IMR-90 (cell line): Measurements from ENCODE around the gene NOS1AP. TPM values are rescaled to one million over a fixed set of nuclear protein-coding genes. Genes with fewer than 3 reads are reported as not detected.
A peak's percentile ranks its signal among the peaks of the same experiment; 100 is the strongest.

Experiments
- ATAC-seq: fragments of 200-7000 bp; cut with Tn5 transposase; 2 replicates; pipeline ENCODE4 v1.9.1; 2020; ENCODE audit warnings: low read depth, mild to moderate bottlenecking, moderate library complexity
- BruUV-seq: library from RNA; stranded (reverse); fragments of 400-500 nt; replicated peaks from 2 replicates; lab custom pipeline; 2021; lab: Mats Ljungman, UMichigan
- CTCF ChIA-PET: fragments of 300-600 bp; formaldehyde crosslinking; extraction: SDS; loops from one replicate; lab custom pipeline; 2021; ENCODE audit warnings: antibody characterized with exemption; lab: Yijun Ruan, JAX
- POLR2A ChIA-PET: fragments of 300-600 bp; sonication (Branson Sonifier 250); formaldehyde crosslinking; loops from one replicate; lab custom pipeline; 2022; ENCODE audit warnings: antibody characterized with exemption; ENCODE audit not compliant: unreplicated experiment; lab: Charles Lee
- DNase-seq: peaks from one replicate; pipeline ENCODE4 v3.0.0; 2013
- H2AFZ ChIP-seq: replicated peaks from 2 replicates; pipeline ENCODE3; 2013; ENCODE audit warnings: low read length, mild to moderate bottlenecking; ENCODE audit not compliant: poor library complexity
- H2AK5ac ChIP-seq: 2 replicates; pipeline ENCODE4 v1.6.1; 2013; ENCODE audit warnings: low read depth, low read length, inconsistent platforms
- H2AK9ac ChIP-seq: replicated peaks from 2 replicates; pipeline ENCODE3; 2013; ENCODE audit warnings: mild to moderate bottlenecking, low read depth, low read length, moderate library complexity; ENCODE audit not compliant: poor library complexity
- H2BK120ac ChIP-seq: 2 replicates; pipeline ENCODE4 v1.6.1; 2013; ENCODE audit warnings: low read depth, low read length, inconsistent platforms
- H2BK15ac ChIP-seq: 3 replicates; pipeline ENCODE4 v1.6.1; 2013; ENCODE audit warnings: low read depth, low read length, inconsistent platforms
- H2BK20ac ChIP-seq: 2 replicates; pipeline ENCODE4 v1.6.1; 2013; ENCODE audit warnings: low read depth, mild to moderate bottlenecking, inconsistent platforms, low read length, moderate library complexity
- H2BK5ac ChIP-seq: 2 replicates; pipeline ENCODE4 v1.6.1; 2013; ENCODE audit warnings: mild to moderate bottlenecking, low read depth, low read length, inconsistent platforms; ENCODE audit not compliant: poor library complexity, severe bottlenecking
- H3K14ac ChIP-seq: replicated peaks from 2 replicates; pipeline ENCODE4 v1.6.1; 2013; ENCODE audit warnings: low read depth, low read length, inconsistent platforms
- H3K18ac ChIP-seq: 2 replicates; pipeline ENCODE4 v1.6.1; 2013; ENCODE audit warnings: low read depth, low read length, control low read depth
- H3K23ac ChIP-seq: 2 replicates; pipeline ENCODE4 v1.6.1; 2013; ENCODE audit warnings: low read depth, low read length, inconsistent platforms
- H3K27ac ChIP-seq: 2 replicates; pipeline ENCODE4 v1.5.1; 2013; ENCODE audit warnings: mild to moderate bottlenecking, control low read depth, low read length; ENCODE audit not compliant: insufficient read depth
- H3K27me3 ChIP-seq: 2 replicates; pipeline ENCODE4 v1.6.1; 2013; ENCODE audit warnings: low read length; ENCODE audit not compliant: control insufficient read depth, insufficient read depth
- H3K36me3 ChIP-seq: 2 replicates; pipeline ENCODE4 v1.6.1; 2013; ENCODE audit warnings: low read length, mixed read lengths; ENCODE audit not compliant: control insufficient read depth, insufficient read depth
- H3K4ac ChIP-seq: 2 replicates; pipeline ENCODE4 v1.6.1; 2013; ENCODE audit warnings: low read depth, low read length, inconsistent platforms
- H3K4me1 ChIP-seq: 2 replicates; pipeline ENCODE4 v1.6.1; 2013; ENCODE audit warnings: low read length, mixed read lengths; ENCODE audit not compliant: control insufficient read depth, insufficient read depth
- H3K4me2 ChIP-seq: 2 replicates; pipeline ENCODE4 v1.6.1; 2013; ENCODE audit warnings: low read depth, mild to moderate bottlenecking, control low read depth, low read length, moderate library complexity
- H3K4me3 ChIP-seq: 2 replicates; pipeline ENCODE4 v1.5.1; 2013; ENCODE audit warnings: low read depth, mild to moderate bottlenecking, control low read depth, low read length, moderate library complexity; ENCODE audit not compliant: insufficient read depth
- H3K56ac ChIP-seq: 2 replicates; pipeline ENCODE4 v1.6.1; 2013; ENCODE audit warnings: low read length, inconsistent platforms; ENCODE audit not compliant: insufficient read depth; ENCODE audit errors: extremely low read depth
- H3K79me1 ChIP-seq, 2 experiments: 2 replicates each; pipeline ENCODE4 v1.6.1; 2013; ENCODE audit warnings: low read length in 2 of 2, inconsistent platforms in 1 of 2, low read depth in 1 of 2
- H3K9ac ChIP-seq: 2 replicates; pipeline ENCODE4 v1.6.1; 2013; ENCODE audit warnings: low read depth, low read length, control low read depth
- H3K9me1 ChIP-seq: 2 replicates; pipeline ENCODE4 v1.6.1; 2013; ENCODE audit warnings: low read length, inconsistent platforms; ENCODE audit not compliant: insufficient read depth
- H3K9me3 ChIP-seq: 2 replicates; pipeline ENCODE4 v1.6.1; 2013; ENCODE audit warnings: low read length; ENCODE audit not compliant: control insufficient read depth, insufficient read depth
- H4K20me1 ChIP-seq: 2 replicates; pipeline ENCODE4 v1.6.1; 2013; ENCODE audit warnings: low read length, inconsistent platforms; ENCODE audit not compliant: insufficient read depth
- H4K5ac ChIP-seq: 2 replicates; pipeline ENCODE4 v1.6.1; 2013; ENCODE audit warnings: mild to moderate bottlenecking, low read depth, low read length, control low read depth
- H4K8ac ChIP-seq, 2 experiments: 2 replicates each; pipeline ENCODE4 v1.6.1; 2013; ENCODE audit warnings: low read depth in 2 of 2, low read length in 2 of 2, control low read depth in 1 of 2, inconsistent platforms in 1 of 2
- H4K91ac ChIP-seq: 2 replicates; pipeline ENCODE4 v1.6.1; 2013; ENCODE audit warnings: low read depth, low read length, inconsistent platforms; ENCODE audit not compliant: insufficient read depth
- FOS ChIP-seq: fragments of 150-350 bp; IDR thresholded peaks from 2 replicates; pipeline ENCODE4 v1.6.1; 2016; ENCODE audit warnings: low read depth, low read length
- MAFK ChIP-seq: IDR thresholded peaks from 2 replicates; pipeline ENCODE4 v1.6.1; 2012; ENCODE audit warnings: low read depth, low read length, improper control_type of control experiment
- MAZ ChIP-seq: IDR thresholded peaks from 2 replicates; pipeline ENCODE4 v1.6.1; 2012; ENCODE audit warnings: low read depth, mild to moderate bottlenecking, low read length, improper control_type of control experiment, moderate library complexity, borderline replicate concordance
- NFE2L2 ChIP-seq: fragments of 150-350 bp; IDR thresholded peaks from 2 replicates; pipeline ENCODE4 v1.6.1; 2016; ENCODE audit warnings: low read depth, mild to moderate bottlenecking, low read length
- POLR2A ChIP-seq: IDR thresholded peaks from 2 replicates; pipeline ENCODE4 v1.6.1; 2012; ENCODE audit warnings: mild to moderate bottlenecking, low read depth, low read length
- RAD21 ChIP-seq: IDR thresholded peaks from 2 replicates; pipeline ENCODE4 v1.6.1; 2012; ENCODE audit warnings: low read length, improper control_type of control experiment
- RFX5 ChIP-seq: IDR thresholded peaks from 2 replicates; pipeline ENCODE4 v1.8.0; 2012; ENCODE audit warnings: low read depth, mild to moderate bottlenecking, low read length, moderate library complexity
- SMC3 ChIP-seq: fragments of 150-350 bp; IDR thresholded peaks from 2 replicates; pipeline ENCODE4 v1.6.1; 2016; ENCODE audit warnings: low read depth, mild to moderate bottlenecking, antibody characterized with exemption, low read length, moderate library complexity
- WGBS, 2 experiments: methylation state at CpG; one replicate each; pipeline versions ENCODE4 v1.1.5 to v1.1.7; 2013; ENCODE audit warnings: missing lambda C conversion rate in 2 of 2; ENCODE audit not compliant: insufficient read length in 1 of 2; ENCODE audit errors: extremely low coverage in 2 of 2; 5-methylcytosine and 5-hydroxymethylcytosine counted together
- dilution Hi-C: fragments of 300-500 bp; cut with HindIII; formaldehyde crosslinking; loops from one replicate; pipeline ENCODE4 v1.14.3; 2018; ENCODE audit warnings: low sequenced_read_pairs; ENCODE audit not compliant: unreplicated experiment
- in situ Hi-C: fragments of 300-500 bp; cut with MboI; formaldehyde crosslinking; loops from 3 replicates; pipeline ENCODE4 v1.14.3; 2019; ENCODE audit warnings: low sequenced_read_pairs, inconsistent platforms, mixed read lengths
- intact Hi-C: fragments of 100-400 bp; cut with micrococcal nuclease; formaldehyde crosslinking; loops from 2 replicates; pipeline ENCODE4 v1.10.0; 2022
- polyA plus RNA-seq, 3 experiments: library from polyadenylated mRNA; depleted of rRNA; stranded (reverse); fragments of >200 nt; gene quantifications; 2 replicates each; pipeline ENCODE4 v1.2.3, GENCODE V29; 2012; ENCODE audit warnings: low replicate concordance in 1 of 3
- total RNA-seq: library from RNA; depleted of rRNA; stranded (reverse); fragments of >200 nt; gene quantifications from 2 replicates; pipeline ENCODE4 v1.2.3, GENCODE V29; 2012
- TF ChIP-seq, protein P1 (sequence below): conservative IDR thresholded peaks from 2 replicates; pipeline ENCODE4 v1.5.1; 2012; ENCODE audit warnings: mild to moderate bottlenecking, low read depth, low read length, improper control_type of control experiment
- TF ChIP-seq, protein P2 (sequence below): fragments of 150-350 bp; IDR thresholded peaks from 2 replicates; pipeline ENCODE4 v1.6.1; 2017; ENCODE audit warnings: mild to moderate bottlenecking, antibody characterized with exemption, low read length, low read depth

The NOS1AP gene
- total and polyA plus RNA-seq, 2 of the 4 experiments (the other 2 are of a cell fraction): 0.18 to 0.19 TPM

DNA sequence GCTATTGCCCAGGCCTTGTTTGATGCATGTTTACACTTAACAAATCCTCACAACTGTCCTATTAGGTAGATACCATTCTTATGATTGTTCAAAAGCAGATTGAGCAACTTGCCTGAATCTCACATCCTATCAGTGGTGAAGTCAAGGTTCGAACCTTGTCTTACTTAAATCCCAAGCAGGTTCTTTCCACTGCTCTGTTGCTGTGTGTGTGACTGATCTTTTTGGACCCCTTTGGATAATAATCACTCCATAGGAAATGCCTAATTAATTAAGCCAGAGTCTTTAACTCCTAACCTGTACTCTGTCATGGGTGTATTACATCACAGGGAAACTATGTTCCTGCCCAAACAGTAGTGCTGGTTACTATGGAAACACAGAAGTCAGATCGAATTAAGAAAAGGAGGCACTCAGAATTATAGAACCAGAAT, 222.9 kb downstream of the NOS1AP start:
- Histone ChIP-seq H2AK5ac (no peak overlapping the region), H2BK120ac (no peak overlapping the region), H2BK5ac (no peak overlapping the region), H2AFZ (no peak overlapping the region), H4K20me1 (no peaks in the 10 kb centered on the region), H3K9me1 (no peaks in the 10 kb centered on the region), H2BK15ac (no peak overlapping the region), H3K18ac (no peak overlapping the region), H3K9ac (no peak overlapping the region), H4K8ac (no peak overlapping the region), H4K91ac (no peak overlapping the region), H3K9me3 (no peaks in the 10 kb centered on the region), H3K4me3 (no peak overlapping the region), H3K23ac (no peak overlapping the region), H3K36me3 (no peaks in the 10 kb centered on the region), H3K56ac (no peak overlapping the region), H3K4me1 (no peaks in the 10 kb centered on the region), H3K4ac (no peak overlapping the region), H3K27ac (no peak overlapping the region), H4K5ac (no peak overlapping the region), H2BK20ac (no peak overlapping the region), H3K79me1 (no peaks in the 10 kb centered on the region), H3K4me2 (no peak overlapping the region), H2AK9ac (no peak overlapping the region), H3K14ac (no peak overlapping the region), H3K27me3 (peaks cover 6% of the 10 kb centered on the region)
- dilution Hi-C loops: no loop called here
- DNase-seq (peak; percentile 7), ATAC-seq (no peak)
- TF ChIP-seq RFX5 (no peak), FOS (no peak), POLR2A (no peak), RAD21 (no peak), MAZ (no peak), NFE2L2 (no peak), SMC3 (no peak), MAFK (no peak)
- TF ChIP-seq, protein P1, sequence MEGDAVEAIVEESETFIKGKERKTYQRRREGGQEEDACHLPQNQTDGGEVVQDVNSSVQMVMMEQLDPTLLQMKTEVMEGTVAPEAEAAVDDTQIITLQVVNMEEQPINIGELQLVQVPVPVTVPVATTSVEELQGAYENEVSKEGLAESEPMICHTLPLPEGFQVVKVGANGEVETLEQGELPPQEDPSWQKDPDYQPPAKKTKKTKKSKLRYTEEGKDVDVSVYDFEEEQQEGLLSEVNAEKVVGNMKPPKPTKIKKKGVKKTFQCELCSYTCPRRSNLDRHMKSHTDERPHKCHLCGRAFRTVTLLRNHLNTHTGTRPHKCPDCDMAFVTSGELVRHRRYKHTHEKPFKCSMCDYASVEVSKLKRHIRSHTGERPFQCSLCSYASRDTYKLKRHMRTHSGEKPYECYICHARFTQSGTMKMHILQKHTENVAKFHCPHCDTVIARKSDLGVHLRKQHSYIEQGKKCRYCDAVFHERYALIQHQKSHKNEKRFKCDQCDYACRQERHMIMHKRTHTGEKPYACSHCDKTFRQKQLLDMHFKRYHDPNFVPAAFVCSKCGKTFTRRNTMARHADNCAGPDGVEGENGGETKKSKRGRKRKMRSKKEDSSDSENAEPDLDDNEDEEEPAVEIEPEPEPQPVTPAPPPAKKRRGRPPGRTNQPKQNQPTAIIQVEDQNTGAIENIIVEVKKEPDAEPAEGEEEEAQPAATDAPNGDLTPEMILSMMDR: no peak
- TF ChIP-seq, protein P2, sequence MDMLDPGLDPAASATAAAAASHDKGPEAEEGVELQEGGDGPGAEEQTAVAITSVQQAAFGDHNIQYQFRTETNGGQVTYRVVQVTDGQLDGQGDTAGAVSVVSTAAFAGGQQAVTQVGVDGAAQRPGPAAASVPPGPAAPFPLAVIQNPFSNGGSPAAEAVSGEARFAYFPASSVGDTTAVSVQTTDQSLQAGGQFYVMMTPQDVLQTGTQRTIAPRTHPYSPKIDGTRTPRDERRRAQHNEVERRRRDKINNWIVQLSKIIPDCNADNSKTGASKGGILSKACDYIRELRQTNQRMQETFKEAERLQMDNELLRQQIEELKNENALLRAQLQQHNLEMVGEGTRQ: no peak
- BruUV-seq: no TSS peak
- ChIA-PET CTCF (no interaction called here), POLR2A (no interaction called here)
- no CpG with 5 or more reads among the region's 2 CpGs for WGBS, 2 experiments
- intact Hi-C loops: no loop called here
- in situ Hi-C loops: no loop called here
